NCI-H82 treated with DMSO at 0.1 percent for 48 hours (cell line): ENCODE results near the gene SFTA2.

Experiments
- DNase-seq: peaks from one replicate; lab custom pipeline; 2025; ENCODE audit not compliant: unreplicated experiment; lab: John Stamatoyannopoulos, UW

Gene SFTA2

DNA sequence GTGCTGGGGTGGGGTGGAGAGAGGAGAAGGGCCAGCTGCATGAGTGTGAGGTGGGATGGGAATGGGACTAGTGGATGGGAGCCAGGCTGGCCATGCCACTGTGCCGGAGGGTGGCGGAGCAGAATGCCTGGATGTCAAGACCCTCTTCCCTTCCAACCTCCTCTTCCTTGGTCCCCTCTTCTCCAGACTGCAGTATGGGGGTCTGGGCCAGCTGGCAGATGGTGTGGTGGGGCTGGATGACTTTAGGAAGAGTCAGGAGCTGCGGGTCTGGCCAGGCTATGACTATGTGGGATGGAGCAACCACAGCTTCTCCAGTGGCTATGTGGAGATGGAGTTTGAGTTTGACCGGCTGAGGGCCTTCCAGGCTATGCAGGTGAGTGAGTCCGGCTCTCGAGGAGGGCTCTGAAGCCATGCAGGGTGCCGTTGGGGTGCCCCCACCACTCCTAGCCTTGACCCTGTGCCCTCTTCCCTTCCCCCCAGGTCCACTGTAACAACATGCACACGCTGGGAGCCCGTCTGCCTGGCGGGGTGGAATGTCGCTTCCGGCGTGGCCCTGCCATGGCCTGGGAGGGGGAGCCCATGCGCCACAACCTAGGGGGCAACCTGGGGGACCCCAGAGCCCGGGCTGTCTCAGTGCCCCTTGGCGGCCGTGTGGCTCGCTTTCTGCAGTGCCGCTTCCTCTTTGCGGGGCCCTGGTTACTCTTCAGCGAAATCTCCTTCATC, 40.0 kb downstream of the SFTA2 start:
- no peak for DNase-seq

- no peak for DNase-seq
Observed at GRCh38 chr6:30891450-30891723, 40.6 kb downstream of the SFTA2 start.

DNA sequence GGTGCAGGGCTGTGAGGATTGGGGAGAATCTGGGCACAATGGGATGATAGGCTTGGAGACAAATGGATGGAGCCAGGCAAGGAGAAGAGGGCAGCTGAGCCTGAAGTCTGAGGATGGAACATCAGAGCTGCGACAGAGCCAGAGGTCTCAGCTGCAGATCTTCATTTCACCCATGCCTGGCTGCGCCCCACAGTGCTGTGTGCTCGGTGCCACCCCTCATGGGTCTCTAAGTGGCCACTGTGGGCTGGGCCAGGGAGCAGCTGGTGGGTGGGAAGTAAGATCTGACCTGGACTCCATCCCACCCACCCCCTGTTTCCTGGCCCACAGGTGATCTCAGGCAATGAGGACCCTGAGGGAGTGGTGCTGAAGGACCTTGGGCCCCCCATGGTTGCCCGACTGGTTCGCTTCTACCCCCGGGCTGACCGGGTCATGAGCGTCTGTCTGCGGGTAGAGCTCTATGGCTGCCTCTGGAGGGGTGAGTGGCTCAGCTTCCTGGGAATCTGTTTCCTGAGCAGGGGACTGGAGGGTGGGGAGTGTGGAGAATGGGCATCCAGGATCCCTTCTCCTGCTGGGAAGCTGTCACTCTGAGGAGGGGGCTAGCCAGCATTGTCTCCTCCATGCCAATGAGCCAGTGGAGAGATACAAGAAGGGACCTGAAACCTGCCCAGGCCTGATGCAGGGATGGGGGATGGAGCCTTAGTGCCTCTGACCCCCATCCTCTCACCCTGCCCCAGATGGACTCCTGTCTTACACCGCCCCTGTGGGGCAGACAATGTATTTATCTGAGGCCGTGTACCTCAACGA, 41.1 kb downstream of the SFTA2 start:
- DNase-seq = no peak

- DNase-seq = no peak
Observed at GRCh38 chr6:30889921-30890645, 41.9 kb downstream of the SFTA2 start.

DNA sequence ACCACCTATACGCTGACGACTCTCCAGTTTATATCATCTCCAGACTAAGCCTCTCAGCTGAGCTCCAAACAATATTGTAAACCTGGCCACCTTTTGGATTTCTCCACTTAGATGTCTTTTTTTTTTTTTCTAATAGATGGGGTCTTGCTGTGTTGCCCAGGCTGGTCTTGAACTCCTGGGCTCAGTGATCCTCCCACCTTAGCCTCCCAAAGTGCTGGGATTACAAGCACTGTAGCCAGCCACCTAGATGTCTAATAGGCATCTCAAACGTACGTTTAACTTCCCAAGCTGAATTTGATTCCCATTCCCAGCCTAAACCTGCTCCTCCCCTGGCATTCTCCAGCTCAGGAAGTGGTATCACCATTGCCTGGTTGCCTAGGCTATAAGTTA, 42.5 kb downstream of the SFTA2 start:
- no peak for DNase-seq

GRCh38 chr6:30888816-30889495, 43.0 kb downstream of the SFTA2 start:
- DNase-seq = no peak

DNA sequence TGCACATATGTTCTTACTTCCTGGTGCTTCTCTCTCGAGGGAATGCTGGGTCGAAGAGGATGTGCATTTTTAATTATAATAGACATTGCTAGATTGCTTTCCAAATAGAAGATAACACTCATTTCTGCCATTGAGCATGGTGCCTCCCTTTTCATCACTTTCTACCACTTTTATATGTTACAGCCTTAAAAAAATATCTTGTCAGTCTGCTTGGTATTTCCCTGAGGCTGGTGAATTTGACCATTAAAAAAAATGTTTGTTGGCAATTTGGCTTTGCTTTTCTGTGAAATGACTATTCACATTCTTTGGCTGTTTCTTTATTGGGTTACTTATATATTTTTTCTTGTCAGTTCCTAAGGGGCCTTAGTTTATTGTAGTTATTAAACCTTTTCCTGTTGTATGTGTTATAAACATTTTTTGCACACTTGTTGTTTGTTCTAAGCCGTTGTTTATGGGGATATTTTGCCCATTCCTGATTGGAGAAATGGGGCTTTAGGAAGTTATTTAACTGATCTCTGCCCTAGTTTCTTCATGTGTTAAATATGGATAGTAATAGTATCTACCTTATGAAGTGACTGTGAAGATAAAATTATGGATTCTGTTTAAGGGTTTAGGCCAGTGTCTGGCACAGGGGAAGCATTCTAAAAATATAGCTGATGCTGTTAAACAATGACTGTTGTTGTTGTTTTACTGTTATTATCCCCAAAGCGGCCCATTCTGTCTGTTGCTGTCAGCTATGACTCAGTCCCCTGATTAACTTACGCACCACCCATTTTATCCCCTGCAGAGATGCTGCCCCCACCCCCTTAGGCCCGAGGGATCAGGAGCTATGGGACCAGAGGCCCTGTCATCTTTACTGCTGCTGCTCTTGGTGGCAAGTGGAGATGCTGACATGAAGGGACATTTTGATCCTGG, 43.8 kb downstream of the SFTA2 start:
- DNase-seq = no peak

DNA sequence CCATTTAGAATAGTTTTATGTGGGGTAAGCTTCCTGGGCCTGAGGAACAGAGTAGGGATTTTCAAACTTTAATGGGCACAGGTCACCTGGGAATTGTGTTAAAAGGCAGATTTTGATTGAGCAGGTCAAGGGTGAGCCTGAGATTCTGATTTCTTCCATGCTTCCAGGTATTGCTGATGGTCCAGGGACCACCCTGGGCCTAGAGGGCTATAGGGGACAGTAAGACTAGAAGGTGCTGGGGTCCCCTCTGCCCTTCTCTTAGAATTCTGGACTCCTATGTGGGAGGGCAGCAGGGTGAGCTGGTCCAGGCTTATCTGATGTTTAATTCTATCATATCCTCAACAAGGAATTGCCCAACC, 45.1 kb downstream of the SFTA2 start:
- DNase-seq = no peak

- DNase-seq = no peak
Observed at GRCh38 chr6:30885999-30886896, 45.7 kb downstream of the SFTA2 start.

DNA sequence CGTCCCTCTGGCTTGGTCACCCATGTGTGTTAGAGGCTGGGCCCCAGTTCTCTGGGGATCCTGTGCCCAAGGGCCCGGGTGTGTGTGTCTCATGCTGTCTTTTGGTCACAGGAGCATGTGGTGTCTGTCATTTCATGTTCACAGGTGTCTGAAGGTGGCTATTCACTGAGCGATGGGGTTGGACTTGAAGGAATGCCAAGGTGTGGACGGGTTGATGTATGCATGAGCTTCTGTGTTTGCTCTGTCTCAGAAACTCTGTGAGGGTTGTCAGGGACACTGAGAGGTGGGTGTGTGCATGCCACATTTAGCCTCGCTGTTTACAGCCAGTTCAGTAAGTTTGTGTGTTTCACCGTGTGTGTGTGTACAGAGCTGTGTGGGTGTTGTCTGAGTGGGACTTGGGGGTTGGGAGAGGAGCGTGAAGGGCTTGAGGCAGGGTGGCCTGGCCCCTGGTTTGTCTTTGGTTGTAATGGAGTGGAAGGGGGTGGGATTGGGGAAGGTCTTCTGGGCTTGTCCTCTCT, 46.4 kb downstream of the SFTA2 start:
- DNase-seq = no peak

DNA sequence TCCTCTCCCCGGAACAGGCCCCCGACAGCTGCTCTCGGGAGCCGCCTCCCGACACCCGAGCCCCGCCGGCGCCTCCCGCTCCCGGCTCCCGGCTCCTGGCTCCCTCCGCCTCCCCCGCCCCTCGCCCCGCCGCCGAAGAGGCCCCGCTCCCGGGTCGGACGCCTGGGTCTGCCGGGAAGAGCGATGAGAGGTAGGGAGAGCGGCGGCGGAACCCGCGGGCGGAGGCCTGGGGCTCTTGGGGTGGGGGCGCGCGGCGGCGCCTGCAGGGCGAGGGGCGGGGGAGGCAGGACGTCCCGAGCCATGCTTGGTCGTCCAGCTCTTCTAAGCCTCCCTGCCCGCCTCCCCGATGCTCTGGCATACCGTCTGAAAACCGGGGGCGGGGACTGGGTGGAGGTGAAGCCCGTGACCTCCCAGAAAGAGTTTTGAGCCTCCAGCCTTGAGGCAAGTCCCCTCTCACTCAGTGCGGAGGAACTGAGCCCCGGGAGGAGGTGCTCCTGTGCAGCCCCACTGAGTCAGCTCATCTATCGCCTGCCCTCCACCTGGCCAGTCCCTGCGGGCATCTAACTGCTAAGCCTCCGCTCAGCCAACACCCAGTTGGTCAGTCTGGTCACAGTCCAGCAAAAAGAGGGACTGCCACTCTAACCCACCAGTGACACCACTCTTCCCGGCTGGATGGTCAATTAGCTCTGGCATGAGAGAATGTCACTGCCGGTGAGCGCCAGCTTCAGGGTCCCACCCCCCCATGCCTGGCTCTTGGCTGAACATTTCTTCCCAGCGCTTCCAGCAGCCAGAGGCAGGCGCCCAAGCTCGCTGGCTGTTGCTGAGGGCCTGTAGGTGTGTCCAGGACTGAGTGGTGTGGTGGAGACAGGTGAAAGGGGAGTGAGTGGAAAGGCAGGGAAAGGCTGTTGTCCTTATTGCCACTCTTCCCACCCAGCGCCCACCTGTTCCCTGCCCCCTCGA, 47.2 kb downstream of the SFTA2 start:
- DNase-seq = no peak

DNA sequence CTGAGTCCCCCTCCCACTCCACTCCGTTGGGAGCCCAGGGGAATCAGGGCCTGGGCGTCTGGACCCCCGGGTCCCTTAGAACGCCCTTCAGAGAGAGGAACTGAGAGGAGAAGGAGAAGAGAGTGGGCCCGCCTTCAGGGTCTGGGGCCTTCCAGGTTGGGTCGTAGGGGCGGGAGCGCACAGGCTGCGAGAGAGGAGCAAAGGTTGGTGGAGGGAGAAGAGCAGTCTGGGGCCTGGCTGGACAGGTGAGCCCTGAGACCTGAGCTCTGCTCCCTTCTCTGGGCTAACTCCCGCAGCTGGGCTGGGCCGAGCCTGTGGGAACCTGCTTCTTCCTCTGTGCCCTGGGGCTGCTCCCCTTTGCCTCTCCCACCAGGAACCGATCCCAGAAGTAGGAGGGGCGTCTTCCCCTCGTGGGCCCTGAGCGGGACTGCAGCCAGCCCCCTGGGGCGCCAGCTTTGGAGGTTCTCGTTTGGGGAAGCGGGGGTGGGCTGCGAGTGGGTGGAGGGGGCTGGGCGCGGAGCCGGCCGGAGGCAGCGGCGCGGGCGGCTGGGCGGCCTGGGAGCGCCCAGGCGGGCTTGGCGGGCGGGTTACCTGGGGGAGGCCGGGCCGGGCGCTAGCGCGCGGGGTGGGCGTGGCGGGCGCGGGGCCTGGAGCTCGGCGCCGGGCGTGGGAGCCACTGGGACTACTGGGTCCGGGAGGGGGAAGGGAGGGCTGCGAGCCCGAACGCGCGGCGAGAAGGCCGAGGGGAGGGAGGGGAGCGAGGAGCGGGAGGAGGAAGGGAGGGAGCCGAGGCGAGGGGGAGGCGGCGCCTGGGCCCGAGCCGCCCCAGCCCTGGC, 48.1 kb downstream of the SFTA2 start, which contains the start of gene DDR1:
Gene DDR1 (plus strand): TSS at position 835 of the 836 bp plus-strand sequence. CDS start 4,211 bp downstream, outside the sequence.
- DNase-seq = no peak

DNA sequence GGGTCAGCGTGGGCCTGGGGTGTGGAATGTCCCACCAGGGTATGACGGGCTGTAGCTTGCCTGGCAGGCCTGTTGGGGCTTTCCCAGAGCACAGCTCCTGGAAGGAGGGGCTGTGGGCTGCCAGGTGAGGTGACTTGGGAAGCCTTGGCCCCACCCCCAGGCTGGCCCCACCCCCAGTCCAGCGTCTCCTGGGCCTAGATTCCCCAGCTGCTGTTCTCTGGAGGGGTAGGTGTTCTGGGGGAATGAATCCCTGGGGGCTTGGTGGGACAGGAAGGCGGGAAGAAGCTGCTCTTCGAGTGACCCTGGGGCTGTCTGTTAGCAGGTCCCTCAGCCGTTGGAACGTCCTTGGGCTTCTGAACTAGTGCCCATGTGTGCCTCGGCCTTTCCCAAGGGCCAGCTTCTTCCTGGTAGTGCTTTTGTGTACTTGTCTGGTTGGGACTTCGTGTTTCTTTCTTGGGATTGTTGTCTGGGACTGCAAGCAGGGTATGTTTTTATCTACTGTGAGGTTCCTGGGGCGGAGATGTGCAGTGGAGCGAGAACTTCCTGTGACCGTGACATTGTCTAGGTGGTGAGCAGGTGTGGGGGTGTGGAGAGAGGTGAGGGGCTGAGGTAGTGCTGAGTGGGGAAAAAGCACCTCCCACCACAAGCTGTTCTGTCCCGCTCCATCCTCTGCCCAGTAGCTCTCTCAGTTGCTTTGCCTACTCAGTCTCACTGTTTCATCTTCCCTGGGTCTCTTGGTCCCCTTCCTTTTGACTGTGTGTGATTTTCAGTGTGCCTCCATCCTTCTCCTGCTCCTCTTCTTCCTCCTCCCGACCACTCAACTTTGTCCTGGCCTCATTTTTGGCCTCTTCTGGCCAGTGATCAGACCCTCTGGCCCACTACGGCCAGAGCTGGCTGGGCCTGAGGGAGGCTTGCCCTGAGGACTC, 48.9 kb downstream of the SFTA2 start:
- peak; percentile 36 for DNase-seq

DNA sequence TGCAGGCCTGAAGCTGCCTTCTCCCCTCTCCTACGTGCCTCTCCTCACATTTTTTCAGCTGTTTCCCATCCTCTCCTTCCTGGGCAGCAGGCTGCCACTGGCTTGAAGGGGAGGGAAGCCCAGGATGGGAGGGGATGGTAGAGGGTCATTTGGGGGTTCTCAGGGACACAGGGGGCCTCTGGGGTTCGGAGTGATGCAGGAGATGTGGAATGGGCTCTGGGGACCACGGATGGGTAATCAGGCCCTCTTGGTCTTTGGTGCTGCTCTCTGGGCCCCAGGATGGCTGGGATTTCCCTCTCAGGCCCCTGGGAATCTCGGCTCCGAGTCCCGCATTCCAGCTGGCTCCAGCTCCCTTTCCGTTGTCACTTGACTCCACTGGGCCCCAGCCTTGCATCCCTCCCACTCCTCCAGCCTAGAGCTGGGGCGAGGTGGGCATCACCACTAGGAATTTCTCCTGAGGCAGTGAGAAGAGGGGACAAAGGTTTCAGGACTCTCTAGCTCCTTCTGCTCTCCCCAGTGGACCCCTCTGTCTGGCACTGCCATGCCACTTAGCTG, 49.7 kb downstream of the SFTA2 start:
- no peak for DNase-seq

- DNase-seq = peak; percentile 33
Observed at GRCh38 chr6:30881392-30882203, 50.4 kb downstream of the SFTA2 start.
